ENCODE data around the gene CPS1.

DNA sequence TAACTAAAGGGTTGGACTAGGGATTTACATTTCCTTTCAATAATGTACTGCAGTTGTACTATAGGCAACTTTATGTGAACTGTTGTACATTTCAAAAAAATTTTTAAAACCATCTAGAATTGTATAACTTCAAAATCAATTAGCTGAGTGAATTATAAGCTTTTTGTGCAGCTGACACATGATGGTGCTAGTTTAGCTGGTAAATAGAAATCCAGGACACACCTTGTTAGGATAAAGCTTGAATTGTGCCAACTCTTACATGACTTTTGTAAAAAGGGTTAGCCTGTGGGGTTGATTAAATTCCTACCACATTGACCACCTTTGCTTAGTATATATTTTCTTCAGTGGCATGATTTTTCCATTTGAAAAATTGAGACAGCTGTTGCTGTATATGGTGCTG lies 104.4 kb downstream of the CPS1 start:
- TF ChIP-seq RXRA (IDR thresholded peaks at IDR 0.05; ENCODE audit: insufficient read depth, low read depth, low read length) = no peak
- no peak for TF ChIP-seq TAF1 (IDR thresholded peaks at IDR 0.05; ENCODE audit: low read depth, low read length)
- no peak for TF ChIP-seq EGR1 (IDR thresholded peaks at IDR 0.05; ENCODE audit: borderline replicate concordance, low read depth, low read length)
- TF ChIP-seq, protein P1, sequence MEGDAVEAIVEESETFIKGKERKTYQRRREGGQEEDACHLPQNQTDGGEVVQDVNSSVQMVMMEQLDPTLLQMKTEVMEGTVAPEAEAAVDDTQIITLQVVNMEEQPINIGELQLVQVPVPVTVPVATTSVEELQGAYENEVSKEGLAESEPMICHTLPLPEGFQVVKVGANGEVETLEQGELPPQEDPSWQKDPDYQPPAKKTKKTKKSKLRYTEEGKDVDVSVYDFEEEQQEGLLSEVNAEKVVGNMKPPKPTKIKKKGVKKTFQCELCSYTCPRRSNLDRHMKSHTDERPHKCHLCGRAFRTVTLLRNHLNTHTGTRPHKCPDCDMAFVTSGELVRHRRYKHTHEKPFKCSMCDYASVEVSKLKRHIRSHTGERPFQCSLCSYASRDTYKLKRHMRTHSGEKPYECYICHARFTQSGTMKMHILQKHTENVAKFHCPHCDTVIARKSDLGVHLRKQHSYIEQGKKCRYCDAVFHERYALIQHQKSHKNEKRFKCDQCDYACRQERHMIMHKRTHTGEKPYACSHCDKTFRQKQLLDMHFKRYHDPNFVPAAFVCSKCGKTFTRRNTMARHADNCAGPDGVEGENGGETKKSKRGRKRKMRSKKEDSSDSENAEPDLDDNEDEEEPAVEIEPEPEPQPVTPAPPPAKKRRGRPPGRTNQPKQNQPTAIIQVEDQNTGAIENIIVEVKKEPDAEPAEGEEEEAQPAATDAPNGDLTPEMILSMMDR (IDR thresholded peaks at IDR 0.05; ENCODE audit: control extremely low read depth in 1 of 3, insufficient read depth in 1 of 3, low read depth in 1 of 3, low read length in 3 of 3) = no peak
- no peak for TF ChIP-seq RFX5 (IDR thresholded peaks at IDR 0.05; ENCODE audit: borderline replicate concordance, low read depth, low read length)
- no peak for TF ChIP-seq SIX5 (IDR thresholded peaks at IDR 0.05; ENCODE audit: low read depth, low read length)
- TF ChIP-seq YY1 (IDR thresholded peaks at IDR 0.05; ENCODE audit: low read depth, low read length) = no peak
- TF ChIP-seq SAP30 (IDR thresholded peaks at IDR 0.05; ENCODE audit: insufficient read depth, insufficient replicate concordance, low read length) = no peak
- no peak for TF ChIP-seq ZNF274 (IDR thresholded peaks at IDR 0.05; ENCODE audit: borderline replicate concordance, extremely low read depth, low read length)
- no peak for TF ChIP-seq POLR2AphosphoS5 (IDR thresholded peaks at IDR 0.05; ENCODE audit: low read depth, low read length)
